NCI-H748 (cell line): Measurements from ENCODE around the gene SYPL1.

Experiments used
- DNase-seq: peaks from one replicate; lab custom pipeline; 2025; ENCODE audit not compliant: unreplicated experiment; lab: John Stamatoyannopoulos, UW

SYPL1 gene

DNA sequence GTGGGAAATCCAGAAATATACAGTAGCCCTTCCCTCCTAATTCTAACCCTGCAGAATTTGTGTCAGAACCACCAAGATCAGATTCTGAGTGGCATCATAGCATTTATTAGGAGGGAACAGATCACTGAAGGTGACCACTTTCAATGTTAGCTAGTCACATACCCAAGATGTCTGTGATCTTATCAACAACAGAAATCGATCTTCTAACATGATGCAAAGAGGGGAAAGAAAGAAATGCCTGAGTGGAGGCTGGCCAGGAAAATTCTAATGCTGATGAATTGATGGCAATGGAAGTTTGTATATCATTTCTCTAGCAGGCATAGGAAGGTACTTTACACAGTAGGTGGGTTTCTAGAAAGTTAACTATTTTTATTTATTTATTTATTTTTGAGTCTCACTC is 10.6 kb upstream of the SYPL1 start:
- DNase-seq = no peak

DNA sequence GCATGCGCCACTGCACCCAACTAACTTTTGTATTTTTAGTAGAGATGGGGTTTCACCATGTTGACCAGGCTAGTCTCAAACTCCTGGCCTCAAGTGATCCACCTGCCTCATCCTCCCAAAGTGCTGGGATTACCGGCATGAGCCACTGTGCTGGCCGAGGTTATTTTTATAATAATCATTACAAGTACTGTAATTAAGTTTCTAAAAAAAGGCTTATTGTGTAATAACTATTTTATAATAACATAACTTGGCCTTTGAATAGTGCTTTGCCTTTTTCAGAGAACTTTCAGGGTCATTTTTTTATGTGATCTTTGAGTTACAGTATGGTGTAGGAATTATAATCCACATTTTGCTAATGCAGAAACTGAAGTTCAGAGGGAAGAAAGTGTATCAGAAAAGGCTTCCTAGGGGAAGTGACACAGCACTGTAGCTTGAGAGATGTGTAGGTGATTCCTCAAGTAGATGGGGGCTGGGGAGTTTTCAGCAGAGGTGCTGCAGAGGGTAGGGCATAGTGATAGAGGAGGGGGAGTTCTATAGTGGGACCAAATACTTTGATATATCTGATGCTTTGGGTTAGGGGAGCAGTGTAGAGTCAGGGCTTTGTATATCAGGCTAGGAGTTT is 9.2 kb upstream of the SYPL1 start:
- DNase-seq = no peak

DNA sequence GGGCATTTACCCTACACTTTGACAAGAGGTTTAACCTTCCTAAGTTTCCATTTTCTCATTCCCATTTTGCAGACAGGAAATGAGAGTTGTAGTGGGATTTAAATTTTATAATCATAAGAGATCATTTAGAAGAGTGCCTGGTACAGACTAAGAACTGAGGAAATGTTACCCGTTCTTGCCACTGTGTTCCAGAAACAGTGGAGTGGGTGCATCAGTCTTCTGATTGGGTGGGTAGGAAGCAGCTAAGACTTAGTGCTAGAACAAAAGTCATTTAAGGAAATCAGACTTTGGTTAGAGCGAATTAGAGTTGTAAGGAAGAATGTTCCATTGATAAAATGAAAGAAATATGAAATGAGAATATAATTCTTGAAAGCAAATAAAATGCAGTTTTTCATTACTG is 8.4 kb upstream of the SYPL1 start:
- DNase-seq = no peak

DNA sequence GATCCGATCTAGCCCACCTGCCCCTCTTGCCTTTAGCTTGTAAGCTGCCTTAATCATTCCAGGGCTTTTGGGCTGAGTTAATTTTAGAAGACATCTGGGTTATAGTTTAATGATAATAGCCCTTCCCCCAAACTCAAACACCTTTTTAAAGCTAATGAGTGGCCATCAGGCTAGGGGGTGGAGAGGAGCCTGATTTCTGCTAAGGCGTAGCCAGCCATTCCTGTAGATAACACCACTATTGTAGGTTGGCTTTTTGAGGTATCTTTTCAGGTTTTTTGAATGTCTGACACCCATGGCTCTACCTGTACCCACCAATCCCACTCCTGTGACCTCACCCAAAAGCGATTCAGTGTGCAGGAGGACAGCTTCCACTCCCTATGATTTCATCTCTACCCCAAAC is 7.6 kb upstream of the SYPL1 start:
- DNase-seq = no peak

DNA sequence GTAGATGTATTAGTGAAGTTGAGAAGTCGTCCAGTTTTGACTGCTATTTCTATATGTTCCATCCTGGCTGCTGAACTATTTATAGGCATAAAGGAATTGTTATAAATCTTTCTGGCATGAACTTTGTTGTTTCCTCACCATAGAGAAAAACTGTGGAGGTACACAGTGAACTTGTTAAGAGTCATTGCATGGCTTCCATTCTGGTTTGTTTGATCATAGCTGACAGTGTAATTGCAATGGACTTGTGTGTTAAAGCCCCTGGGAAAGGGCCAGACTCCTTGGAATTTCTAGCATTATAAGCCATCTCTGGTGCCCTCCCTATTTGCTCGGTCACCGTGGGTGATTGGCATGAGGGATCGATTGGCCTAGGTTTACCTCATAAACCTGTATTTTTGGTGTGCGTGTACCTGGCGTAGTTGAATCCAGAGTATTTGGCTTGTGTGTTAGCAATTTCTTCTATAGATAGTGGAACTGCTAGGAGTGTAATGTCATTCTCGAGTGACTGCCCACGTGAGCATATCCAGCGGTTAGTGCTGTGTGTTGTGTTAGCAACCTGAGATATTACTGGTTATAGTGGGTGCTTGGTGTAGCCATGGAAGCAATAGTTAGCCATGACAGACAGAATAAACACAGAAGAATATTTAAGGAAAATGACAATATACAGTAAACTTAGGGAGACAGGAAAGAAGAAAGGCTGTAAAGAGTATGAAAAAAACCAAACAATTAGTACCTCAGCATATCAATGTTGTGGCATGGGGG is 5.9 kb upstream of the SYPL1 start:
- no peak for DNase-seq

DNA sequence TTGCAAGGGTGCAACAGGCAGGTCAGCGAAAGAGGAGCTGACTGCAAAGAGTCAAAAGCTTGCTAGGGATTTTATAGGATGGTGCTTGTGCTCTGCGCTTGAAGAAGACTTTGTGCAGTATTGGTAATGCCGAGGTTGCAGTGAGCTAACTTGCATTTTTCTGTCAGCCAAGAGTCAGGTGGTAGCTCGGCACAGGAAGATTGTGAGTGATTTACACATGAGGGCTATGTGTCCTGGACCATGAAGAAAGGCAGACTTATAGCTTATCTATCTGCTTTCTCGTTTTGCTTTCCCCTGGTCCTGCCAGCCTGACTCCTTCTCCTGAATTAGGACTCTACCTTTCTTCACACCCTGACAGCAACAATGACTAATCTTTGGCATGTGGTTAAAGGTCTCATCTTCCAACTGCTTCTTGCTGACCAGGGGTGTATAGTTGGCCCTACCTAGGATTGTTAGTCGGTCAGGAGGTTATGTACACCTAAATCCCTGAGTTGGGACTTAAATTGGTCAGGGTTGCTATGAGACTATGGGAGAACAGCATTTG is 4.1 kb upstream of the SYPL1 start:
- no peak for DNase-seq

DNA sequence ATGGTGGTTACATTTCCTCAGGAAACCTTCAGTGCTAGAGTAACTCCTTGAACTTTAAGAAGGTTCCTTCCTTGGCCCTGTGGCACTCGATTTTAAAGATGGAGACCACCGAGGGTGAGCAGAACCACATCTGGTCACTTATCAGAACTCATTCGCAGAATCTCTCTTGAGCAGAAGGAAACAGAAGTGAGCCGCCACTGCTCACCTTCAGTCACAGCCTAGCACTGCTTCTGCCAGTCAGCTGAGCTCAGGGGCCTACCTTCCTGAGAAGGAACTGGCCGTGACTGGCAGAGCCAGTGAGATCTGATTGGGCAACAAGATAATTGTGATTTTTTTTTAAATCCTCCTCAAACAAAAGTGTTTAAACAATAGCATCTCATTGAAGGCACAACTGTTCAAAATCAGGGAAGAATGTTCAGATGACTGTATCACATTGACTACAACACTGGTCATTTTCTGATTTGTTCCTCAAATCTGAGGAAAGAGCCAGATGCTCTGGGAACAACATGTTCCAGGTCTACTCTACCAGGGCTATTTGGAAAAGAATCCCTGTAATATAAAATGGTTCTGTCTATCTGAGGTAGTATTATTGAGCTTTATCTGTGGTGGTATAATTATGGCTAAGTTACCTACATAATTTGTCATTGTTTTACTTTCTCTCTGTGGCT is 2.7 kb upstream of the SYPL1 start:
- DNase-seq = no peak

DNA sequence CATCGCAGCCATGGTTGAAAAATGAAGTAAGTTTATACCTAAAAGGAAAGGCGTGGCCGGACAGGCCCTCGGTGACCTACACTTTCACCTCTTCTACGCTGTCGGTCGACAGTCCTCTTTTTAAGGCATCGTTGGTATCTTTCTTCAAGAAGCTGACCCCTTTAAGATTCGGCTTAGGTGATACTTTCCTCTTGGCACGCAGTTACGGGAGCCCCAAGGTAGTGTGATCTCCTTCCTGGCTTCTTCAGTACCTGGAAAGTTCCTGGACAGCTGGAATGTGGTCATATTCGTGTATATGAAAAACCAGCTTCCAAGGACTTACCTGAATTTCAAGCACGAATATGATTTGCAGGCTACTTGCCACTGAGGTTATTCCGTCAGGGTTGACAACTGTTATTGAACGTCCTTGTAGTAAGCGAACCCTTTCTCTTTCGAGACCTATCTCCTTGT is 885 bp upstream of the SYPL1 start:
- no peak for DNase-seq

DNA sequence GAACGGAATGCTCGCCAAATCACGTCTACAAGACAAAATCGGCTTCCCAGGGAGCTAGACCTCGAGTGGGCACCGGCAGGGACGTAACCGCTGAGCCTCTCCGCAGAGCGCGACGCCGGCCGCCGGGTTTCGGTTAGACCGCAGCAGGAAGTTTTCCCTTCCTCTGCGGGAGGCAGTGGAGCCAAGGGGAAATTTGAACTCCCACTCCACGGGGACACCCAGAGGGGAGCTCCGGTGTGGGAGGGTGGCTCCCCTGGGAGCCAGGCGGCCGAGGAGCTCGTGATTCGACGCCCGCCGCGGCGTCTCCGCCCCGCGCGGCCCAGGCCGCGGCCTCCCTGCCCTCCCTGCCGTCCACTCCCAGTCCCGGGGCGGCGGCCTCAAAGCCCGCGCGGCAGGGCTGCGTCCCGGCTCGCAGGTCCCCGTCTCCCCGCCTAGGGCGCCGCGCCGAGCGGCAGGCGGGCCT is 426 bp downstream of the SYPL1 start:
- DNase-seq = peak; percentile 89

DNA sequence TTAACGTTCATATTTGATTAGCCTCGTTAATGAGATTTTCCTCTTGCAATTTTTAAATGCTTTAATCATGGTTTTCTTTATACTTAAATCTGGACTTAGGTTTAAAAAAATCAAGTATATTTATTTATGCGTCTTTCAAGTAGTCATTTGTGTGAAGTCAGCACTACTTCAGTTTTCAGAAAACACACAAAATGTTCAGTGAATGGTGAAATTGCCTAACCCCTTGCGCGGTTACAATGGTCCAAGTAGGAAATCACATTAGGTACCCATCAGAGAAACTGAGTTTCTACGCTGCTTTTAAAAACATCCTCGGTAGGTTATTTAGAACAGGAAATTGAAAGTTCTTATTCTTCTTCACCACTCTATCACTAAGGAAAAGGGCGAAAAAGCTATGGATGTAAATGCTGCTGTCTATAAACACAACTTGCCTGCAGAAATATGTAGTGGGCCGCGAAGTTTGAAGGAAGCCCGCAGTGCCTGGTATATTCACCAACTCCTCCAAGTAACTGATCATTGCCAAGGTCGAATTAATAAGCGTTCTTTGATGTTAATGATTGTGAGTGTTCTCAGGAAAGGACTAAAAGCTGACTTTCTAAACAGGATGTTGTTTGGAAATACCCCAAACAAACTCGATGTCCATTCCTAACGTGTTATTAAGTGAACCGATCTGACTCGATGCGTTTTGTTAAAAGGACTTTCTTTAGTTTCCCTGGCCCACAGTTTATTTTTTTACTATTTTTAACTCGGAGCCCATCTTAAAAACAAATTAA is 1.0 kb downstream of the SYPL1 start:
- peak; percentile 25 for DNase-seq

DNA sequence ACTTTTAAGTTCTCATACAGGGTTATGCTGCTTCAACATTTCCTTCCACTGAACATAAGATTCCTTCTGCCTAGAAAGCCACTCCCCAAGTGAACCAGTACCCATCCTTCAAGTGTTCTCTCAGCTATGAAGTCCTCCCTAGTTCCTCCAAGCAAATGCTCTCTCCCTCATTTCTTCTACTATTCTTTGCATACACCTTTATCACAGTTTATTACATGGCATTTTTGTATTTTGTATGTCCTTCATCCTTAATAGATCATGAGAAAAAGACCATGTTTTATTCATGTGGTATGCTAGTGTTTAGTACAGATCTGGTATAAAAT is 1.9 kb downstream of the SYPL1 start:
- no peak for DNase-seq

DNA sequence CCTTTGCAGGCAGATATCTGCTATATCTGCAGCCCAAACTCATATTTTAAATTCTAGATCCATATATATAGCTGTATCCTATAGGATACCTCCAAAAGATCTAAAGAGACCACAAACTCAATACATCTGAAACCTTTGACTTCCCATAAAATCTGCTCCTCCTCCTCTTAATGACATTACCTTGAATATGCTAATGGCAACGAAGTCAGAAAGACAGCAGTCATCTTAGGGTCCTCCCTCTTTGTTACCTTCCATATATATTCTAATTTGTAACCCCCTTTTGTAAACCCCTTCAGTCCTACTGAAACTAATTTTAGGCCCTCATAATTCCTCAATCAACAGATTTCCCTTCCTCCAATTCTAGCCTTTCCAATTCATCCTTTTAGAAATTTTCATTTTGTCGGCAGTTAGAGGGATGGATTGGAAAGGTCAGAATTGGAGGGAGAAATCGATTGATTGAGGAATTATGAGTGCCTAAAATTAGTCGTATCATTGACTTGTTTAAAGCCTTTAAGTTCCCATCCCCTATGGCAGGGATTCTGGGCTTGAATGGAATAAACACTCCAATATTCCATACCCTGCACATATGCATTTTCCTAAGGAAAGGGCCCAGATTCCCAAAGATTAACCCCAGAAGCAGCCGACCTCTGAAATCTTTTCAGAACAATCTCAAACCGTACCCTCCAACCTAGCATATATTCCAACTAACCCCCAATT is 2.4 kb downstream of the SYPL1 start:
- no peak for DNase-seq

DNA sequence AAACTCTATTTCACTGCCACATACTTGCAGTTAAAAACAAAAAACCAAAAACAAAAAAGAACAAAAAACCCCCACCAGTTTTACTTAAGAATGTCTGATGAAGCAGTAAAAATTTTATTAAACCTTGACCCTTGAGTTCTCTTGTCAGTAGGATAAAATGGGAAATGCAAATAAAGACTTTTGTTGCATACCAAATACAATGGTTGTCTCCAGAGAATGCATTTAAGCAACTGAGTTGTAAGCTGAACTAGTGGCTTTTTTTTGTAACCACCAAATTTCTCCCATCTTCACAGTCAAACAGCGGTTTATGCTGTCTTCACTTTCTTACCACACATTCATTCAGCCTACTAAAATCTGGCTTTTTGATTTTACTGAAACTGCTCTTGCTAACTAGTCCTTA is 3.1 kb downstream of the SYPL1 start:
- no peak for DNase-seq

DNA sequence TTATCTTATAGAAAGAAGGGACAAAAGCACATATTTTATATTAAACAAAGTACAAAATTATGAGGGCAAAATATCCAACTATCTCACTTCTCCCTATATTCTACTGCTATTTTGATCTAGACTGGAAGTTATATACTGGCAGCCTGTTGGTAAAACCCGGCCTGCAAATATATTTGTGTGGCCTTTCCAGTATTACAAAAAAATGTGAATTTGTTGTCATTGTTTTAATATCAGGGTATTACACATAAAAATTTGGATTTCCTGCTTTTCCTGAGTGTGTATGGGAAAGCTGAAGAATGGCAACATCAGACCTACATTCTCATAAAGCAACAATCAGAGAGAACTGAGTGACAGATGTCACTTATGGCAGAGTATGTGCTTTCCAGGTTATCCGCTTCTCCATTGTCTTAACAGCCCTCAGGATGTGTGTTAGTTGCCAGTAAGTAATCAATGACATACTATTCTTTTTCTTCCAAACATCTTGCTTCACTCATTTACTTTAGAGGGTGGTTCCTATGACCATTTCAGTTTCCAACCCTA is 7.3 kb downstream of the SYPL1 start:
- DNase-seq = no peak

DNA sequence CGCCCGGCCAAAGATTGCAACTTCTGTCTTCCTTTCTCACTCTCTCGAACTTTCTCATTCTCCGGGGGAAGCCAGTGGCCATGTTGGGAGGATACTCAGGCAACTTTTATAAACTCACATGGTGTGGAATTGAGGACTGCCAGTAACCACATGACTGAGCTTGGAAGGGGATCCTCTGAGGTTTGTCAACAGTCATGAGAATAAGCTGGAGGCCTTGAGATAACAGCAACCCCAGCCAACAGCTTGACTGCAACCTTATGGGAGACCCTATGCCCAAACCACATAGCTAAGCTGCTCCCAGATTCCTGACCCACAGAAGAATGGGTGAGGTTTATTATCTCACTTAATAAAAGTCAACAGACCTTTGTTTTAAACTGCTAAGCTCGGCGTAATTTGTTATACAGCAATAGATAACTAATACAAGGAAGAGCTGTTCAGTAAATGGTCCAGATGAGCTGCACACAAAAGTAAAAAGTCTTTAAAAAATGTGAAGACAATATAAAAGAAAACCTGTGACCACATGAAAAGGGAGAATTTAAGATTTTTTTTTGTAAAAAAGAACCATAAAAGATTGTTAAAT is 9.6 kb downstream of the SYPL1 start:
- DNase-seq = no peak

DNA sequence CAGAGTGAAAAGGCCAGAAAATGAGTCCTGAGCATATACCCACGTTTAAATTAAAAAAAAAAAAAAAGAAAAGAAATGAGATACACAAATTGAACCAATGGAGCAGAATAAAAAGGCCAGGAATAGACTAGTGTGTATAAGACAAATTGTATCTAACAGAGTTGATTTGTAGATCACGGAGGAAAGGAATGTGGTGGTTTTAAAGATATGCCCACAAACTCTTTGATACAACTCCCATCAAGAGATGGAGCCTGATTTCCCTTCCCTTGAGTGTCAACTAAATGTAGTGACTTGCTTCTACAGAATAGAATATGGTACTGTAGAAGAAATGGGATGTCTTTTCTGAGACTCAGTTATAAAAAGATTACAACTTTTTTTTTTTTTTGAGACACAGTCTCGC is 10.4 kb downstream of the SYPL1 start:
- no peak for DNase-seq

DNA sequence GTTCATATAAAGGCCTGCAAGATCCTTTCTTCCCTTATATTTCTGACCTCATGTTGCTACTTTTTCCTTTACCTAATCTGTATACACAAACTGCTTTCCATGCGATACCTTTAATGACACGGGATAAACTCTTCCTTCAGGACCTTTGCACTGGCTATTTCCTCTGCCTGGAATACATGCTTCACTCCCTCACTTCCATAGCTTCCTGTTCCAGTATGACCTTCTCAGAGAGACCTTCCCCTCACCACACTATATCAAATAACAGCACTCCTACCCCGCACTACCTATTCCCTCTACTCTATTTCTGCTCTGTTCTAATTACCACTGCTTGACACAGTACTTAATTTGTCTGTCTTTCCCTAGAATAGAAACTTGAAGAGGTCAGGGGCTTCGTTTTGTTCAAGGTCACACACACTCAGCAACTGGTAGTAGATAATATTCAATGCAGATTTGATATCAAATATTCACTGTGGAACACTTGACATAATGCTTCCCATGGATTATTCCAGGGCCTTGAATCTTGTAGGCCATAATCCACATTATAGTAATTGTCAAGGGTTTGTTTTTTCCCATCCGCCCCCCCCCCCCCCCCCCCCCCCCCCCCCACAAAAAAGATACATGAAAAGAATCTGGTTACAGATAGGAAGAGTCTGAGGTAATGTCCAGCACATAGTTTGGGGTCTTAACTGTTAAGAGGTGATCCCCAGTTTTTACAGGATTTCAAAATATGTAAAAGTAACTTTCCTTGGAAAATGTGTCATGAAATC is 11.1 kb downstream of the SYPL1 start:
- DNase-seq = no peak

DNA sequence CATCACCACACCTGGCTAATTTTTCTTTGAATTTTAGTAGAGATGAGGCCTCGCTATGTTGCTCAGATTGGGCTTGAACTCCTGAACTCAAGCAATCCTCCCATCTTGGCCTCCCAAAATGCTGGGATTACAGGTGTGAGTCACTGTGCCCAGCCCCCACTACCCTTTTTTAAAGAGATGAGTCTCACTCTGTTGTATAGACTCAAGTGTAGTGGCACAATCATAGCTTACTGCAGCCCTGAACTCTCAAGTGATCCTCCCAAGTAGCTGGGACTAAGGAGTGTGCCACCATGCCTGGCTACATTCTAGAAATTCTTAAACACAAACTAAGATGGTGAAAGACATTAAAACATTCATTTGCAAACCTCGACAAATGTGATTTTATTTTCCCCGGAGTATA is 12.6 kb downstream of the SYPL1 start:
- DNase-seq = no peak

DNA sequence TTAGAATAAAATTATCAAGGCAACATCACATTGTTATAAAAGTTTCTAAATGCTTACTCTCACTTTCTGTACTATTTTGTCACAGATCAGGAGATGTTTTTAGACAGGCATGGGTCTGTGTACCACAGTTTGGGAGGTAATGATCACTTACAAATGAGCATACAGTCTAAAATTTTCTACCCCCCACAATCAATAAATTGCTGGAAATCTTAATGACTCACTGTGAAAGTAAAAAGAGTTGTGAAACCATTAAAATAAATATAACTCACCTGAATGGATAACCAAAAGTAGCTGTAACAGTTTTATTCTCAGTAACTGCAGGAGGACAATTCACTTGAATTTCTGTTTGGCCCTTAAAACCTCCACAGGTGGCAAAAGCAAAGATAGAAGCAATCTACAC is 13.2 kb downstream of the SYPL1 start:
- DNase-seq = no peak
